ENCODE results near the gene MAEA.

Gene MAEA

DNA sequence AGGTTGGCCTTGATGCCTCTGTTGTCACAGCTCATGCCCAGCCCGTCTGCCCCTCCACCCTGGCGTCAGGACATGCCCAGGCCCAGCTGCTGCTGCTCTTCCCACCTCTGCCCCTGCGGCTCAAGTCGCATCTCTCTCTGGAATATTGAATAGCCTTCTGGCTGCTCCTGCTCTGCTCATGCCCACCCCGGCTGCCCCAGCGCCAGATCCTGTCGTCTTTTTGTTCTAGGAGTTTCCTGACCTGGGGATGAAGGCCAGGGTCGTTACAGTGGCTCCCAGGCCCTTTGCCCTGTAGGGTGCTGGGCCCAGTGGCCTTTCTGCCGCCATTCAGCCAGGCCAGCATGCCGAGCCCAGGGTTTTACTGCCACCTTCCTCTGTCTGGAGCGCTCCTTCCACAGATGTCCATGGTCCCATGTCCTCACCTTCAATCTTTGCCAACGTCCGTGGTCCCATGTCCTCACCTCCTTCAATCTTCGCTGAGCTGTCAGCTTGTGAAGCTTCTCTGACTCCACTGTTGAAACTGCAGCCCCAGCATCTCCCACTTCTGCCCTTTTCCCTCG is 9.7 kb downstream of the MAEA start:
- TF ChIP-seq, protein P1, sequence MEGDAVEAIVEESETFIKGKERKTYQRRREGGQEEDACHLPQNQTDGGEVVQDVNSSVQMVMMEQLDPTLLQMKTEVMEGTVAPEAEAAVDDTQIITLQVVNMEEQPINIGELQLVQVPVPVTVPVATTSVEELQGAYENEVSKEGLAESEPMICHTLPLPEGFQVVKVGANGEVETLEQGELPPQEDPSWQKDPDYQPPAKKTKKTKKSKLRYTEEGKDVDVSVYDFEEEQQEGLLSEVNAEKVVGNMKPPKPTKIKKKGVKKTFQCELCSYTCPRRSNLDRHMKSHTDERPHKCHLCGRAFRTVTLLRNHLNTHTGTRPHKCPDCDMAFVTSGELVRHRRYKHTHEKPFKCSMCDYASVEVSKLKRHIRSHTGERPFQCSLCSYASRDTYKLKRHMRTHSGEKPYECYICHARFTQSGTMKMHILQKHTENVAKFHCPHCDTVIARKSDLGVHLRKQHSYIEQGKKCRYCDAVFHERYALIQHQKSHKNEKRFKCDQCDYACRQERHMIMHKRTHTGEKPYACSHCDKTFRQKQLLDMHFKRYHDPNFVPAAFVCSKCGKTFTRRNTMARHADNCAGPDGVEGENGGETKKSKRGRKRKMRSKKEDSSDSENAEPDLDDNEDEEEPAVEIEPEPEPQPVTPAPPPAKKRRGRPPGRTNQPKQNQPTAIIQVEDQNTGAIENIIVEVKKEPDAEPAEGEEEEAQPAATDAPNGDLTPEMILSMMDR (IDR thresholded peaks at IDR 0.05; ENCODE audit: insufficient read depth, low read length, poor library complexity, severe bottlenecking), result no peak
- TF ChIP-seq EZH2phosphoT487 (conservative IDR thresholded peaks at IDR 0.05; ENCODE audit: low read length), result no peak

DNA sequence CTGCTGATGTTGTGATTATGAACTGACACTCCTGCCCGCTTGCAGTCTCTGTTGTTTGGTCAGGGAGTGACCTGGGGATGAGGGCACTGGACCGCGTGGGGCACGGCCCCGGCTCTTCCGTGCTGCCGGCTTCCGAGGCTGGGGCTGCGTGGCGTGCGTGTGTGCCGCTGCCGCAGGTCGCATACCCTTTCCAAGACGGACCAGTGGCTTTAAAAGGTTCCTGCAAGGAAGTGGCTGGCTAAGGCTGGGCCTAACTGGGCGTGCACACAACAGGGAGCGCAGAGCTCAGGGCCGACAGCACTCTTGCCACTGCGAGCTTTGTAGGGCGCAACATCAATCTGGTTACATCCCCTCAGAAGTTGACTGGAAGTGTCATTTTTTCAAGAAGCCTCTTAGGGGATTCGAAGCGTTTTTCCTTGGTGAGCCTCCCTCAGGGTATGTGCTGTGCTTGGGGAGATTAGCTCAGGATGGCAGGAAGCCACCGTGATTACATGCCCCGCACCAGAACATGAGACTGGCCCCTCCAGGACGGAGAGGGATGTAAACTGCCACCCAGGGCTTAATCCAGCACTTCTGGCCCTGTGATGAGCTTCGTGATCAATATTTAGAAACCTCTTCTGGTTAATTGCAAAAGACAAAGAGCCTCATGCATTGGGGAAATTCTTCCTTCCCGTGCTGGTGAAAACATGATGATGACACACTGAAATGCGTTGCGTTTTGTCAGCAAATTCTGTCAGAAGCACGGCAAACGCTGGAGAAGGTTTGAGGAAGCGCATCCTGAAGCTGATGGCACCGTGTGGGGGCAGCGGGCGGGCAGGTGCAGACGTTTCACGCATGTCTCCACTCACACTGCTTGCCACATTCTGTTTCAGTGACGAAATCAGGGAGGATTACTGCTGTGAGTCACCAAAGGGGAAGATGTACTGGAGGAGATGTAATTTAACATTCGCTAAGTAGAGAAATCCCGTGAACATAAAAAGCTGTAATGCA is 11.1 kb downstream of the MAEA start:
- Histone ChIP-seq H3K4me3 (ENCODE audit: insufficient read depth, low read length, poor library complexity, severe bottlenecking) (no peak overlapping the region), H3K27ac (ENCODE audit: low read depth, low read length) (no peak overlapping the region)

More for the DNA sequence above, 9.7 kb downstream of the MAEA start:
- no peaks in the 10 kb centered on the region for H3K27me3 ChIP-seq (ENCODE audit: low read length)
- H3K9ac ChIP-seq (ENCODE audit: low read length), result no peak overlapping the region
- no peaks in the 10 kb centered on the region for H4K20me1 ChIP-seq (ENCODE audit: low read depth, low read length)
- peaks cover 69% of the 10 kb centered on the region for H3K79me2 ChIP-seq (ENCODE audit: insufficient read depth, low read length)
- H3K9me2 ChIP-seq (replicated peaks; ENCODE audit: insufficient read depth, low read length), result no peaks in the 10 kb centered on the region
- H3K36me3 ChIP-seq (ENCODE audit: low read length), result no peaks in the 10 kb centered on the region
- H3K27ac ChIP-seq (ENCODE audit: low read depth, low read length), result no peak overlapping the region
- H3K4me3 ChIP-seq (ENCODE audit: insufficient read depth, low read length, poor library complexity, severe bottlenecking), result no peak overlapping the region
- H3F3A ChIP-seq (ENCODE audit: insufficient read depth), result no peaks in the 10 kb centered on the region
- no peaks in the 10 kb centered on the region for H3K9me3 ChIP-seq (ENCODE audit: insufficient read depth, low read length)
- no peak overlapping the region for H2AFZ ChIP-seq (ENCODE audit: low read depth, low read length, severe bottlenecking)
- no peak overlapping the region for H3K4me2 ChIP-seq (ENCODE audit: low read depth, low read length, poor library complexity, severe bottlenecking)

DNA sequence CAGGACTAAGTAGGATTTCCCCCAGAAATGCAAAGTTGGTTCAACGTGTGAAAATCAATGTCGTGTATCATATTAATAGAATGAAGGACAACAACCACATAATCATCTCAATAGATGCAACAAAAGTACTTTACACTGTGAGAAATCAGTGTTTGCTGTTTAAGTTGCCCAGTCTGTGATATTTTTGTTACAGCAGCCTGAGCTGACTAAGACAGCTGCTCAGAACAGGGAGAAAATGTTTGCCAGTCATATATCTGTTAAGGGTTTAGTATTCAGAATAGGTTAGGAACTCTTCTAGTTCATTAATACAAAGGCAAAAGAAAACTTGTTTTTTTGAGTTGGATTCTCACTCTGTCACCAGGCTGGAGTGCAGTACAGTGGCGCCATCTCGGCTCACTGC is 12.5 kb downstream of the MAEA start:
- TF ChIP-seq EZH2phosphoT487 (conservative IDR thresholded peaks at IDR 0.05; ENCODE audit: low read length), result no peak
- TF ChIP-seq, protein P1 (IDR thresholded peaks at IDR 0.05; ENCODE audit: insufficient read depth, low read length, poor library complexity, severe bottlenecking), result no peak
- H3K9me2 ChIP-seq (replicated peaks; ENCODE audit: insufficient read depth, low read length), result no peaks in the 10 kb centered on the region
- no peaks in the 10 kb centered on the region for H3F3A ChIP-seq (ENCODE audit: insufficient read depth)
- no peak overlapping the region for H3K4me3 ChIP-seq (ENCODE audit: insufficient read depth, low read length, poor library complexity, severe bottlenecking)
- H3K9me3 ChIP-seq (ENCODE audit: insufficient read depth, low read length), result no peaks in the 10 kb centered on the region
- no peak overlapping the region for H3K9ac ChIP-seq (ENCODE audit: low read length)
- H2AFZ ChIP-seq (ENCODE audit: low read depth, low read length, severe bottlenecking), result no peak overlapping the region
- no peaks in the 10 kb centered on the region for H3K36me3 ChIP-seq (ENCODE audit: low read length)
- H3K4me2 ChIP-seq (ENCODE audit: low read depth, low read length, poor library complexity, severe bottlenecking), result no peak overlapping the region
- peaks cover 49% of the 10 kb centered on the region for H3K79me2 ChIP-seq (ENCODE audit: insufficient read depth, low read length)
- H3K27ac ChIP-seq (ENCODE audit: low read depth, low read length), result no peak overlapping the region
- H4K20me1 ChIP-seq (ENCODE audit: low read depth, low read length), result no peaks in the 10 kb centered on the region
- H3K27me3 ChIP-seq (ENCODE audit: low read length), result no peaks in the 10 kb centered on the region

More for the DNA sequence above, 11.1 kb downstream of the MAEA start:
- Histone ChIP-seq H3K27me3 (ENCODE audit: low read length) (no peaks in the 10 kb centered on the region), H4K20me1 (ENCODE audit: low read depth, low read length) (no peaks in the 10 kb centered on the region), H3K9me3 (ENCODE audit: insufficient read depth, low read length) (no peaks in the 10 kb centered on the region), H3K36me3 (ENCODE audit: low read length) (no peaks in the 10 kb centered on the region), H3K9ac (ENCODE audit: low read length) (no peak overlapping the region), H3K4me2 (ENCODE audit: low read depth, low read length, poor library complexity, severe bottlenecking) (no peak overlapping the region), H3F3A (ENCODE audit: insufficient read depth) (no peaks in the 10 kb centered on the region), H3K9me2 (replicated peaks; ENCODE audit: insufficient read depth, low read length) (no peaks in the 10 kb centered on the region), H2AFZ (ENCODE audit: low read depth, low read length, severe bottlenecking) (no peak overlapping the region), H3K79me2 (ENCODE audit: insufficient read depth, low read length) (peaks cover 57% of the 10 kb centered on the region)
- TF ChIP-seq EZH2phosphoT487 (conservative IDR thresholded peaks at IDR 0.05; ENCODE audit: low read length), result no peak
- TF ChIP-seq, protein P1 (IDR thresholded peaks at IDR 0.05; ENCODE audit: insufficient read depth, low read length, poor library complexity, severe bottlenecking), result no peak
